HG02623 (cell line): ENCODE data around the gene BCL11B.

ENCODE experiments used
- ATAC-seq: cut with Tn5 transposase; IDR thresholded peaks from one replicate; pipeline ENCODE4 v1.9.1; 2021; ENCODE audit warnings: moderate library complexity; ENCODE audit not compliant: unreplicated experiment

Gene BCL11B

GRCh38 chr14:99185436-99186068 lies 86.4 kb downstream of the BCL11B start:
- no peak for ATAC-seq

- no peak for ATAC-seq
Measured at GRCh38 chr14:99183716-99184115, 88.3 kb downstream of the BCL11B start.

DNA sequence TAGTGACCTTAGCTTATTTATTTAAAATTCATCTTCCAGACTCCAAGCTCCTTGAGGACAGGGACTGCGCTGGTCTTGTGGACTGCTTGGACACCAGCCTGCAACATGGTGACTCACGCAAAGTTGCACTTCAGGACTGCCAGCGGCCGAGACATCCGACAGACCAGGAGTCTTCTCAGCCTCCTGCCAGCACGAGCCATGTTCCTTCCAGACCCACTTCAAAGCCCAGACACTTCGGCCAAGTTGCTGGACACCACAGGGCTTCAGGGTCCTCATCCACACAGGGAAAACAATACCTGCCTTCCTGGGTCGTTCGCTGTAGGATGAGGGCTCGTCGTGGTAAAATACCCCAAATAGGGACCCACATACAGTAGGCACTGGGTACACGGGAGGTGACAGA lies 88.7 kb downstream of the BCL11B start:
- ATAC-seq = no peak

GRCh38 chr14:99182548-99183250 lies 89.3 kb downstream of the BCL11B start:
- ATAC-seq = no peak

DNA sequence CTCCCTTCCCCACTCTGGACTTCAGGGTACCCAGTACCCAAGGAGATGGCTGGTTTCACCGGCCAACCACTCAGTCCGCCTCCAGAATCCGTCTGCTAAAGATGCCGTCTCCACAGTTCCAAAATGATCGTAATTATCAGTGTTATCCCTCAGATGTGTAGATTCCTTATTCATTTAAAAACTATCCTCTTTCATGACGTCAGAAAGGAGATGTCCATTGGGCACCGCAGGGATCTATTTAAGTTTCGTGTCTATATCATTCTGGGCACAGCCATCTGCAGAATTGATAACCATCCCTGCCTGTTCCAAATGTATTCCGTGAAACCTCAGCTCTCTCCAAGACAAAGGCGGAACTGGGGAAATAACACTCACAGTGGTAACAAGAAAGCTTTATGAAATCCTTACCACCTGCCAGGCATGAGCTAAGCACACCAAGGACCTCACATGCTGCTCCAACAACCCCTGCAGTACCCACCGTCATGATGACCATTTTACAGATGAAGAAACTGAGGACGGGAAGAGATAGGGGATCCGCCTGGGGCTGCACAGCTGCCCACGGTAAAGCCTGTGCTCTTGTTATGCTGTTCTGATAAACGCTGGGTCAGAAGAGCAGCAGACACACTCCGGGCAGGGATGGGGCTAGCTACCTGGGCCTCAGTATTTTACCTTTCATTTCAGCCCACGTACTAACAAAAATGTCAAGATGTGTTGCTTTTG lies 90.0 kb downstream of the BCL11B start:
- ATAC-seq = no peak

DNA sequence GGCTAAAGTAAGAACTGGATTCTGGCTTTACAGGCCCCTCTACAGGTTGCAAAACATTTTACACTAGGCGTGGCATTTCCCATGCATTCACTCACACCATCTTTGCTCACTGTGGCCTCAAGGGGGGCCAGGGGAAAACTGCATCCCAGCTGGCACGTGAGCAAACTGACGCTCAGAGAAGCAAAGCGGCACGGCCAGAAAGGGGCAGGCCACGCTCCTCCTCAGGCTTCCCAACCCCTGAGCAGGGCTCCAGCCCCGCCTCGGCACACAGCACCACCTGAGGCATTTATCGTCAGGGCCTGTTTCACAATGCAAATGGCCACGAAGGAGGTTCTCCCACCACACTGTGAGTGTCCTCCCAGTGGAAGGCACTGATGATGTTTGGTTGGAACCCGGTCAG lies 90.8 kb downstream of the BCL11B start:
- no peak for ATAC-seq

- ATAC-seq = no peak
Measured at GRCh38 chr14:99179946-99180345, 92.1 kb downstream of the BCL11B start.

GRCh38 chr14:99179506-99179905 lies 92.5 kb downstream of the BCL11B start:
- ATAC-seq = no peak

GRCh38 chr14:99177886-99178835 lies 93.8 kb downstream of the BCL11B start:
- no peak for ATAC-seq

DNA sequence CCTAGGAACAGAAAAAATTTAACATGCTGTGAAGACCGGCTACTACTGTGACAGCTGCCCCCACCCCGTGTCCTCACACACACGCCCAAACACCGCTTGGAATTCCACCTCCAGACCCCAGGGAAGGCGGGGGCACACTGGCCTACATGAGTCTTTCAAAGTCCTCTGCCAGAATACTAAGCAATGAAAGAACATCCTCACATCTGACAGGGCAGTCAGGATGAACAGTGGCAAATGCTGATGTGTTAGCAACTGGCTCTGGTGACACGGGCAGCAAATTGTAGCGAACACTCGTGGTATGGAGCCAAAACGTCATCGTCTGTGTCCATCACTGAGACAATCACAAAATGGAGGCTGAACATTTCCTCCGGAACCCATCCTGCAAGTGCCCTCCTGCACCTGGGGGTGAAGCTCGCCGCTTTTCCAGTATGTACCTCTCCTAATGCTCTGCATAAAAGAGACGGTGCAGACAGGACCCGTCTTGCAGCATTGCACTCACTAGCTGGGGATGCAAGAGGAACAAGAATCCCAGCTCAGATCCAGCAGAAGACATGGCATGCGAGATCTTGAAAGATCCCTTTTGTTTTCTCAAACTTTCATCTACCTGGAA lies 94.8 kb downstream of the BCL11B start:
- no peak for ATAC-seq

DNA sequence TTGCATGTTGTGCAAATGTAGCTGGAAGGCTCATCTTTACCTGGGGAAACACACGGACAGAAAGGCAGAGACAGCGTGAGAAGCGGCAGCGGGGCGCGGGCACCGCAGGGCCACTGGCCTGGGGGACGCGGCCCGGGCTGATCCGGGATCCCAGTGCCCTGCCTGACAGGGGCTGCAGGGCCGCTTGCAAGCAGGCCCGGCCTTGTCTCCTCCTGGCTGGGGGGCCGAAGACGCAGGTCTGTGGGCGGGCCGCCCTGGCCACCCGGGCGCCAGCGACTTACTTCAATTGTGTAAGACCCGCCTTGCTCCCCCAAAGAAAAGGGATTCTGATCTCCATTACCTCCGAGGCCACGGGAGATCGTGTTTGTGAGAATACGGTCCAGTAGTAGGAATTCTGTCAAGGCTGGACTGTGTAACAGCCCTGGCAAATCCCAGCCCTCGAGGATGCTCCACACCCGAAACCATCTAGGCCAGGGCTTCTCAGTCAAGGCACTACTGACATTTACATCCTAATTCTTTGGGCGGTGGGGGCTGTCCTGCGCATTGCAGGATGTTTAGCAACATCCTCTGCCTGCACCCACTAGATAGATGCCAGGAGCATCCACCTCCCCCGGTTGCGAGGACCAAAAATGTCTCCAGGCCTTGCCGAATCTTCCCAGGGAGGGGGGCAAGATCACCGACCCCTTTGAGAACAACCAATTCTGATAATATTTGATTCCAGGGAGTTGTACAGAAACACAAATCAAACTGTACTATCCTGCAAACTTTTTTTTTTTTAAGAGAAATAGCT lies 95.6 kb downstream of the BCL11B start:
- no peak for ATAC-seq

DNA sequence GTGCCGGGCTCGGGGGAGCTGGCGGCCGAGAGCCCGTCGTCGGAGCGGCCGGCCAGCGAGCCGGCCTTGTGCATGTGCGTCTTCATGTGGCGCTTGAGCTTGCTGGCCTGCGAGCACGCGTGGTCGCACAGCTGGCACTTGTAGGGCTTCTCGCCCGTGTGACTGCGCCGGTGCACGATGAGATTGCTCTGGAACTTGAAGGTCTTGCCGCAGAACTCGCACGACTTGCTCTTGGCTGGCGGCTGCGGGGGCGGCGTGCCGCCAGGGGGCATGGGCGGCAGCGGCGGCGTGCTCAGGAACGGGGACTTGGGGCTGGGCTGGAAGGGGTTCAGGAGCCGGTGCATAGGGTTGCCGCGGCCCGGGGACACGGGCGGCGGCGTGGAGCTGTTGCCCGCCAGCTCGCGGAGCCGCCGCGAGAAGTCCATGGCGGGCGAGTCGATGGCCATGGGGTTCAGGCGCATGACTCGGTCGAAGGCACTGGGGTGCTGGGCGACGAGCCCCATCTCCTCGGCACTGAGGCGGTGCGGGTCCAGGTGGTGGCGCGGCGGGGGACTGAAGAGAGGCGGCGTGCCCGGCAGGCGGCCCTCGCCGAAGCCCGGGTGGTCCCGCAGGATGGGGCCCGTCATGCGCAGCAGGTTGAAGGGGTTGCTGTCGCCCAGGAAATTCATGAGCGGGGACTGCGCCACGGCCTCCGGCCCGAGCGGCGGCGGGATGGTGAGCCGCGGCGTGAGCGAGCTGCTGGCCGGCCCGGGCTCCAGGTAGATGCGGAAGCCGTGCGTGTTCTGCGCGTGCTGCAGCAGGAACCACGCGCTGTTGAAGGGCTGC lies 96.5 kb downstream of the BCL11B start:
- ATAC-seq = no peak

GRCh38 chr14:99174770-99175319 lies 97.2 kb downstream of the BCL11B start:
- no peak for ATAC-seq

- no peak for ATAC-seq
Measured at GRCh38 chr14:99174081-99174769, 97.8 kb downstream of the BCL11B start.

DNA sequence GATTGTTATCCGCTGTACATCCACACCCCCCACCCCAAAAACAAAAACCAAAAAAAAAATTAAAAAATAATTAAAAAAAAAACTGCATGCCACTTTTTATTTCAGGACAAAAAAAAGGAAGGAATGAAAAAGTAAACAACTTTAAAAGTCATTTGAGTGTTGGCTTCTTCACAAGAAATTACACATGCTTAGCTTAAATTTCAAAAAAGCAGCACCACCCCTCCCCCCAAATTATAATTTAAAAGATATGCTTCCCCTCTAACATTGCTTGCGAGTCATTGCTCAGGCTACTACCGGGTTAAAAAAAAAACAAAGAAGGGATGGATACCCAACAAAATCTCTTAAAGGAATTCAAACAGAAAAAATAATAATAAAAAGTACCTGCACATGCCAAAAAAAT lies 98.5 kb downstream of the BCL11B start:
- ATAC-seq = no peak

DNA sequence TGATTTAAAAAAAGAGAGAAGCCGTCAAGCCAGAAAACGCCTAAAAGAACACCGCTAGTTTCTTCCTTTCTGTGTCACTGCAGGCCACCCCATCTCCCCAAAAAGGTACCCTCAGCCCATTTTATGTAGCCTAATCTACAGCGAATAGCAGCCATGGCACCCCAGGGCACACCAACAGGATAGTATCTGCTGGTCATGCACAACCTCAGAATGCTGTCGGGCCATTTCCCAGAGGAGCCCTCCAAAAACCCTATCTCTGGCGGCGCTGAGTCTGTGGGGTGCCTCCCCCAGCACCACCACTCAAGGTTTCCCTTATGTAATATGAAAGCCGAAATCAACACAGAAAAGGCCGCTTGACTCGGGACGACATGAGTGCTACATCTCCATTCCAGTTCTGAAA lies 98.9 kb downstream of the BCL11B start:
- no peak for ATAC-seq

DNA sequence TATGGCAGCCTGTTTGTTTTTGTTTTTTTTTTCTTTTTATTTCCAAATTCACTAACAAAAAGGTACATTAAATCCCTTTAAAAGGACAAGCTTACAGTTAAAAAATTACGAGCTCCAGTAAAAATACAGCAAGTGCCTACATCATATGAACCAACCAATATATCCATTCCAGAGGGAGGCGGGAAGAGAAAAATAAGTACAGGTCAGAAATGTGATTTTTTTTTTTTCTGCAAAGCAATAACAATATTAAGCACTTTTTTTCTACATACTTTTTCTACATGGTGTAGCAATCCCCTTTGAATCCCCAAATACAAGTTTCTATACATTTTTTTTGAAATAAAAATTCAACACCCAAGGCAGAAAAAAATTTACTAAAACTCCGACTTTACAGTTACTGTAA lies 100.6 kb downstream of the BCL11B start:
- ATAC-seq = no peak

GRCh38 chr14:99169776-99170356 lies 102.1 kb downstream of the BCL11B start:
- ATAC-seq = no peak
